HEK293 (cell line): ENCODE results near the gene WARS2.
A peak's percentile ranks its signal among the peaks of the same experiment; 100 is the strongest.

Source experiments
- GLIS2 ChIP-seq: fragments of 450-650 bp; formaldehyde crosslinking; IDR thresholded peaks from 2 replicates; pipeline ENCODE4 v1.5.1; 2016; ENCODE audit warnings: missing biosample characterization, missing genetic modification characterization
- HIC1 ChIP-seq: fragments of 450-650 bp; formaldehyde crosslinking; IDR thresholded peaks from 2 replicates; pipeline ENCODE4 v1.5.1; 2016; ENCODE audit warnings: missing biosample characterization, missing genetic modification characterization
- KLF1 ChIP-seq: fragments of 450-650 bp; formaldehyde crosslinking; IDR thresholded peaks from 2 replicates; pipeline ENCODE4 v1.5.1; 2016; ENCODE audit warnings: missing biosample characterization, missing genetic modification characterization
- SP2 ChIP-seq: fragments of 450-650 bp; formaldehyde crosslinking; IDR thresholded peaks from 2 replicates; pipeline ENCODE4 v1.5.1; 2016; ENCODE audit warnings: missing biosample characterization, missing genetic modification characterization
- WT1 ChIP-seq: fragments of 450-650 bp; formaldehyde crosslinking; IDR thresholded peaks from 2 replicates; pipeline ENCODE4 v1.5.1; 2016; ENCODE audit warnings: missing biosample characterization, missing genetic modification characterization
- YY1 ChIP-seq: fragments of 450-650 bp; formaldehyde crosslinking; IDR thresholded peaks from 2 replicates; pipeline ENCODE4 v1.5.1; 2018; ENCODE audit warnings: missing biosample characterization, missing genetic modification characterization
- ZBTB20 ChIP-seq: fragments of 450-650 bp; formaldehyde crosslinking; IDR thresholded peaks from 2 replicates; pipeline ENCODE4 v1.5.1; 2016; ENCODE audit warnings: missing biosample characterization, missing genetic modification characterization
- ZBTB26 ChIP-seq: fragments of 450-650 bp; formaldehyde crosslinking; optimal IDR thresholded peaks from 2 replicates; pipeline ENCODE3; 2016; ENCODE audit warnings: missing biosample characterization, mild to moderate bottlenecking, missing genetic modification characterization
- ZBTB49 ChIP-seq: fragments of 450-650 bp; formaldehyde crosslinking; IDR thresholded peaks from 2 replicates; pipeline ENCODE4 v1.5.1; 2016; ENCODE audit warnings: missing biosample characterization, missing genetic modification characterization, low read depth
- ZEB2 ChIP-seq: fragments of 450-650 bp; formaldehyde crosslinking; IDR thresholded peaks from 2 replicates; pipeline ENCODE4 v1.5.1; 2016; ENCODE audit warnings: missing biosample characterization, missing genetic modification characterization
- ZNF175 ChIP-seq: fragments of 450-650 bp; formaldehyde crosslinking; IDR thresholded peaks from 2 replicates; pipeline ENCODE4 v1.5.1; 2016; ENCODE audit warnings: missing biosample characterization, missing genetic modification characterization
- ZNF266 ChIP-seq: fragments of 450-650 bp; formaldehyde crosslinking; IDR thresholded peaks from 2 replicates; pipeline ENCODE4 v1.5.1; 2016; ENCODE audit warnings: missing biosample characterization, missing genetic modification characterization, low read depth
- ZNF280C ChIP-seq: fragments of 450-650 bp; formaldehyde crosslinking; IDR thresholded peaks from 2 replicates; pipeline ENCODE4 v1.5.1; 2016; ENCODE audit warnings: missing biosample characterization, missing genetic modification characterization
- ZNF292 ChIP-seq: fragments of 450-650 bp; formaldehyde crosslinking; IDR thresholded peaks from 2 replicates; pipeline ENCODE4 v1.5.1; 2016; ENCODE audit warnings: low read depth, missing biosample characterization, missing genetic modification characterization, borderline replicate concordance
- ZNF391 ChIP-seq: fragments of 450-650 bp; formaldehyde crosslinking; IDR thresholded peaks from 2 replicates; pipeline ENCODE4 v1.5.1; 2016; ENCODE audit warnings: low read depth, missing biosample characterization, missing genetic modification characterization, borderline replicate concordance
- ZNF521 ChIP-seq: fragments of 450-650 bp; formaldehyde crosslinking; IDR thresholded peaks from 2 replicates; pipeline ENCODE4 v1.5.1; 2017; ENCODE audit warnings: missing biosample characterization, mild to moderate bottlenecking, missing genetic modification characterization
- ZNF558 ChIP-seq: fragments of 450-650 bp; formaldehyde crosslinking; IDR thresholded peaks from 2 replicates; pipeline ENCODE4 v1.5.1; 2016; ENCODE audit warnings: missing biosample characterization, missing genetic modification characterization
- ZNF629 ChIP-seq: fragments of 450-650 bp; formaldehyde crosslinking; IDR thresholded peaks from 2 replicates; pipeline ENCODE4 v1.5.1; 2017; ENCODE audit warnings: missing biosample characterization, missing genetic modification characterization
- ZNF639 ChIP-seq: fragments of 450-650 bp; formaldehyde crosslinking; IDR thresholded peaks from 2 replicates; pipeline ENCODE4 v1.5.1; 2016; ENCODE audit warnings: missing biosample characterization, missing genetic modification characterization
- ZNF677 ChIP-seq: fragments of 450-650 bp; IDR thresholded peaks from 2 replicates; pipeline ENCODE4 v1.5.0; 2018; ENCODE audit warnings: missing biosample characterization, mild to moderate bottlenecking, missing genetic modification characterization, moderate library complexity
- ZNF692 ChIP-seq: fragments of 450-650 bp; formaldehyde crosslinking; IDR thresholded peaks from 2 replicates; pipeline ENCODE4 v1.5.1; 2016; ENCODE audit warnings: missing biosample characterization, missing genetic modification characterization
- ZNF747 ChIP-seq: fragments of 450-650 bp; formaldehyde crosslinking; IDR thresholded peaks from 2 replicates; pipeline ENCODE4 v1.5.1; 2016; ENCODE audit warnings: missing biosample characterization, missing genetic modification characterization
- ZNF785 ChIP-seq: fragments of 450-650 bp; formaldehyde crosslinking; IDR thresholded peaks from 2 replicates; pipeline ENCODE4 v1.5.1; 2016; ENCODE audit warnings: missing biosample characterization, missing genetic modification characterization
- ZNF843 ChIP-seq: fragments of 450-650 bp; formaldehyde crosslinking; IDR thresholded peaks from 2 replicates; pipeline ENCODE4 v1.5.1; 2016; ENCODE audit warnings: missing biosample characterization, missing genetic modification characterization
- ZSCAN18 ChIP-seq: fragments of 450-650 bp; formaldehyde crosslinking; IDR thresholded peaks from 2 replicates; pipeline ENCODE4 v1.5.1; 2016; ENCODE audit warnings: missing biosample characterization, missing genetic modification characterization
- ZSCAN30 ChIP-seq: fragments of 450-650 bp; IDR thresholded peaks from 2 replicates; pipeline ENCODE4 v1.5.1; 2018; ENCODE audit warnings: missing biosample characterization, mild to moderate bottlenecking, missing genetic modification characterization, moderate library complexity

Gene WARS2

GRCh38 chr1:119140177-119141019, at the start of gene WARS2 (continued):
- no peak for TF ChIP-seq ZBTB49
- TF ChIP-seq ZNF558 (tag by site-specific recombination) = no peak
- TF ChIP-seq ZNF747 (tag by site-specific recombination) = no peak
- peak; percentile 93 for TF ChIP-seq YY1 (tag by site-specific recombination)
- no peak for TF ChIP-seq ZNF175 (tag by site-specific recombination)
- peak; percentile 70 for TF ChIP-seq SP2 (tag by site-specific recombination)
- TF ChIP-seq ZSCAN18 (tag by site-specific recombination) = no peak
- TF ChIP-seq ZNF266 (tag by site-specific recombination) = no peak
- TF ChIP-seq ZNF391 (tag by site-specific recombination) = peak; percentile 68; the same call in 1 of the 2 replicates
- TF ChIP-seq ZNF292 (tag by site-specific recombination) = no peak
- TF ChIP-seq ZBTB26 (tag by site-specific recombination) = peak; percentile 81
- no peak; the same call in 1 of the 2 replicates for TF ChIP-seq WT1 (tag by site-specific recombination)
- TF ChIP-seq ZSCAN30 (tag by site-specific recombination) = peak; percentile 41; the same call in 1 of the 2 replicates
- TF ChIP-seq GLIS2 (tag by site-specific recombination) = no peak
- no peak for TF ChIP-seq ZNF521
- peak; percentile 76; the same call in 1 of the 2 replicates for TF ChIP-seq ZNF692
- TF ChIP-seq ZNF843 (tag by site-specific recombination) = peak; percentile 61
- TF ChIP-seq ZEB2 (tag by site-specific recombination) = peak; percentile 69; the same call in 1 of the 2 replicates
- peak; percentile 12; the same call in 1 of the 2 replicates for TF ChIP-seq ZBTB20 (tag by site-specific recombination)
- TF ChIP-seq ZNF677 (tag by site-specific recombination) = no peak
- TF ChIP-seq ZNF280C (tag by site-specific recombination) = no peak
- TF ChIP-seq ZNF785 (tag by site-specific recombination) = no peak
- TF ChIP-seq ZNF629 (tag by site-specific recombination) = peak; percentile 100
- peak; percentile 89 for TF ChIP-seq ZNF639 (tag by site-specific recombination)
- TF ChIP-seq HIC1 = no peak
- TF ChIP-seq KLF1 (tag by site-specific recombination) = peak; percentile 74; the same call in 1 of the 2 replicates
